SH-SY5Y (cell line): Measurements from ENCODE around the gene NAXE.

ENCODE experiments used
- GATA2 ChIP-seq: IDR thresholded peaks from 2 replicates; pipeline ENCODE4 v1.6.1; 2011; ENCODE audit warnings: mild to moderate bottlenecking, low read depth, low read length
- GATA3 ChIP-seq: IDR thresholded peaks from 2 replicates; pipeline ENCODE4 v1.6.1; 2011; ENCODE audit warnings: low read depth, mild to moderate bottlenecking, low read length, moderate library complexity

GRCh38 chr1:156591181-156591431 lies 470 bp upstream of the NAXE start:
- no peak for TF ChIP-seq GATA3
- no peak for TF ChIP-seq GATA2
